A549 (cell line): ENCODE data around the gene PAIP2. TPM values are rescaled to one million over a fixed set of nuclear protein-coding genes. Genes with fewer than 3 reads are reported as not detected.

ENCODE experiments used
- ATAC-seq, 2 experiments: fragments of 200-7000 bp in 1 of 2; fragments of >200 bp in 1 of 2; cut with Nextera tagmentation in 1 of 2; cut with Tn5 transposase in 1 of 2; 3 replicates each; pipeline versions ENCODE4 v1.8.0 to v1.9.1; 2018 to 2020; ENCODE audit warnings: mild to moderate bottlenecking in 1 of 2, moderate library complexity in 1 of 2
- CTCF ChIA-PET: fragments of 300-600 bp; sonication (Branson Sonifier 250); formaldehyde crosslinking; extraction: SDS; loops from one replicate; lab custom pipeline; 2021; ENCODE audit warnings: antibody characterized with exemption, inconsistent platforms; lab: Yijun Ruan, JAX
- POLR2A ChIA-PET: fragments of 350-600 bp; formaldehyde crosslinking; extraction: SDS; loops from one replicate; lab custom pipeline; 2021; ENCODE audit warnings: antibody characterized with exemption, inconsistent platforms; lab: Yijun Ruan, JAX
- DNase-seq, 2 experiments: peaks; one replicate each; pipeline versions ENCODE4 v3.0.0 to v3.0.0-alpha.2; 2011 to 2016; ENCODE audit warnings: low read depth in 1 of 2, low spot score in 1 of 2
- FAIRE-seq: peaks from 2 replicates; lab custom pipeline; 2011; peaks lifted over from hg19 to GRCh38; lab: Jason Lieb, UNC
- H3K27ac ChIP-seq, 2 experiments: fragments of >200 bp; sonication (Bioruptor Twin); formaldehyde crosslinking; 3 replicates each; pipeline ENCODE4 v1.5.1; 2016 to 2017
- H3K4me1 ChIP-seq: fragments of >200 bp; sonication (Bioruptor Twin); formaldehyde crosslinking; 3 replicates; pipeline ENCODE4 v1.6.1; 2016
- H3K4me2 ChIP-seq: fragments of >200 bp; sonication (Bioruptor Twin); formaldehyde crosslinking; 3 replicates; pipeline ENCODE4 v1.6.1; 2016
- H3K4me3 ChIP-seq: fragments of >200 bp; sonication (Bioruptor Twin); formaldehyde crosslinking; 3 replicates; pipeline ENCODE4 v1.5.1; 2016
- H3K9me3 ChIP-seq: fragments of >200 bp; sonication (Bioruptor Twin); formaldehyde crosslinking; 3 replicates; pipeline ENCODE4 v1.6.1; 2016
- CBX8 ChIP-seq: fragments of 200-600 bp; sonication (generic); IDR thresholded peaks from 2 replicates; pipeline ENCODE4 v1.6.1; 2016
- CHD4 ChIP-seq: fragments of 200-600 bp; sonication (generic); IDR thresholded peaks from 2 replicates; pipeline ENCODE4 v1.6.1; 2016; ENCODE audit warnings: antibody characterized with exemption, mild to moderate bottlenecking, borderline replicate concordance
- ESRRA ChIP-seq: fragments of 150-350 bp; IDR thresholded peaks from 2 replicates; pipeline ENCODE4 v1.6.1; 2014; ENCODE audit warnings: mild to moderate bottlenecking, low read length, borderline replicate concordance
- FOXS1 ChIP-seq: fragments of 250-450 bp; sonication (Bioruptor Pico); IDR thresholded peaks from 2 replicates; pipeline ENCODE4 v1.5.0; 2020; ENCODE audit warnings: mild to moderate bottlenecking, moderate library complexity
- HOXB13 ChIP-seq: fragments of 250-450 bp; sonication (Bioruptor Pico); IDR thresholded peaks from 2 replicates; pipeline ENCODE4 v1.5.0; 2020; ENCODE audit warnings: low read depth, mild to moderate bottlenecking, moderate library complexity
- HOXB5 ChIP-seq: fragments of 250-450 bp; sonication (Bioruptor Pico); IDR thresholded peaks from 2 replicates; pipeline ENCODE4 v1.5.0; 2020; ENCODE audit warnings: mild to moderate bottlenecking, moderate library complexity
- JUN ChIP-seq, 2 experiments: fragments of >200 bp; sonication (Bioruptor Twin); formaldehyde crosslinking; IDR thresholded peaks; 2 replicates in 1 of 2; 3 replicates in 1 of 2; pipeline ENCODE4 v1.6.1; 2016 to 2017
- KDM1A ChIP-seq: fragments of 200-600 bp; sonication (generic); IDR thresholded peaks from 2 replicates; pipeline ENCODE4 v1.6.1; 2016; ENCODE audit warnings: low read depth, mild to moderate bottlenecking
- MAFK ChIP-seq: fragments of 450-650 bp; IDR thresholded peaks from 2 replicates; pipeline ENCODE4 v1.6.1; 2014; ENCODE audit not compliant: partially characterized antibody
- MYC ChIP-seq: IDR thresholded peaks from 2 replicates; pipeline ENCODE4 v1.6.1; 2012; ENCODE audit warnings: mild to moderate bottlenecking, inconsistent platforms, low read length, improper control_type of control experiment, borderline replicate concordance
- RCOR1 ChIP-seq: fragments of 150-350 bp; IDR thresholded peaks from 2 replicates; pipeline ENCODE4 v1.6.1; 2014; ENCODE audit warnings: antibody characterized with exemption, low read length, low read depth
- SREBF2 ChIP-seq: fragments of 450-650 bp; IDR thresholded peaks from 2 replicates; pipeline ENCODE4 v1.6.1; 2014; ENCODE audit warnings: mild to moderate bottlenecking, moderate library complexity
- TP53 ChIP-seq: fragments of 250-450 bp; sonication (Bioruptor Pico); IDR thresholded peaks from 2 replicates; pipeline ENCODE4 v1.5.0; 2021; ENCODE audit warnings: mild to moderate bottlenecking, moderate library complexity
- ZNF302 ChIP-seq: fragments of 250-450 bp; sonication (Bioruptor Pico); IDR thresholded peaks from 2 replicates; pipeline ENCODE4 v1.9.0; 2021; ENCODE audit warnings: inconsistent platforms, mild to moderate bottlenecking, moderate library complexity
- WGBS: methylation state at CpG from one replicate; pipeline ENCODE4 v1.1.6; 2017; ENCODE audit errors: missing lambda C conversion rate; 5-methylcytosine and 5-hydroxymethylcytosine counted together
- polyA plus RNA-seq, 4 experiments: library from polyadenylated mRNA; depleted of rRNA in 3 of 4; stranded (reverse); fragments of >200 nt; fragmentation: RNase III in 1 of 4; extraction: RNeasy Plus Mini Kit Qiagen cat#74134 plus additional on column Dnase treatment in 1 of 4; gene quantifications; 2 replicates in 3 of 4; 3 replicates in 1 of 4; pipeline ENCODE4 v1.2.3, GENCODE V29; 2011 to 2017
- TF ChIP-seq, protein P1 (sequence below): fragments of 450-650 bp; IDR thresholded peaks from 2 replicates; pipeline ENCODE4 v1.6.1; 2014; ENCODE audit warnings: antibody characterized with exemption
- TF ChIP-seq, protein P2 (sequence below): IDR thresholded peaks from 2 replicates; pipeline ENCODE4 v1.6.1; 2012; ENCODE audit warnings: low read depth, borderline replicate concordance
- TF ChIP-seq, protein P3 (sequence below): fragments of >200 bp; sonication (Bioruptor Twin); formaldehyde crosslinking; IDR thresholded peaks from 3 replicates; pipeline ENCODE4 v1.5.1; 2016
- TF ChIP-seq, protein P4 (sequence below): fragments of 250-450 bp; sonication (Bioruptor Pico); IDR thresholded peaks from 2 replicates; pipeline ENCODE4 v1.5.0; 2021; ENCODE audit warnings: mild to moderate bottlenecking, moderate library complexity, borderline replicate concordance
- TF ChIP-seq, protein P5 (sequence below): fragments of 250-450 bp; sonication (Bioruptor Pico); IDR thresholded peaks from 2 replicates; pipeline ENCODE4 v1.5.0; 2020; ENCODE audit warnings: low read depth, mild to moderate bottlenecking, moderate library complexity
- TF ChIP-seq, protein P6 (sequence below): fragments of >200 bp; sonication (Bioruptor Twin); formaldehyde crosslinking; IDR thresholded peaks from 2 replicates; pipeline ENCODE4 v1.6.1; 2016

PAIP2 gene
- polyA plus RNA-seq, 2 of the 4 experiments (the other 2 are of a cell fraction): 109 to 128 TPM

DNA sequence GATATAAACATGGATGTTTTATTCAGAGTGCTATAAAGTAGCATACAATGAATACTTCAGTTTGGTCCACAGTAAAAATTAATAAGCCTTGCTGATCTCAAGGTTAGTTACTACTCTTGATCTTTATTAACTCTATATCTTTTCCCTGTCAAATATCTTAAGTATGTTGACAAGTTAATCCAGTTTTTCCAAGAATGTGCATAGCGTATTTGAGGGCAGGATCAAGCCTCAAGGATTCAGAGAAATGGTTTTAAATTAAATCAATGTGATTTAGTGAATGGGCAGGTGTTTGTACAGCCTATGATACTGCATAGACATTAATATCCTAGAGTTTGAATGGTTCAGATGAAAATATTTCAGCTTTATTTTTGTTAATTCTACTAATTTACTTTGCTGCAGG, 27.4 kb upstream of the PAIP2 start (continued):
- no peak for TF ChIP-seq CBX8
- TF ChIP-seq MYC: no peak
- TF ChIP-seq JUN (IDR thresholded peaks at IDR 0.05): no peak
- no peak for TF ChIP-seq HOXB5 (CRISPR knock-in tag)
- TF ChIP-seq, protein P1, sequence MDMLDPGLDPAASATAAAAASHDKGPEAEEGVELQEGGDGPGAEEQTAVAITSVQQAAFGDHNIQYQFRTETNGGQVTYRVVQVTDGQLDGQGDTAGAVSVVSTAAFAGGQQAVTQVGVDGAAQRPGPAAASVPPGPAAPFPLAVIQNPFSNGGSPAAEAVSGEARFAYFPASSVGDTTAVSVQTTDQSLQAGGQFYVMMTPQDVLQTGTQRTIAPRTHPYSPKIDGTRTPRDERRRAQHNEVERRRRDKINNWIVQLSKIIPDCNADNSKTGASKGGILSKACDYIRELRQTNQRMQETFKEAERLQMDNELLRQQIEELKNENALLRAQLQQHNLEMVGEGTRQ: no peak
- TF ChIP-seq, protein P2, sequence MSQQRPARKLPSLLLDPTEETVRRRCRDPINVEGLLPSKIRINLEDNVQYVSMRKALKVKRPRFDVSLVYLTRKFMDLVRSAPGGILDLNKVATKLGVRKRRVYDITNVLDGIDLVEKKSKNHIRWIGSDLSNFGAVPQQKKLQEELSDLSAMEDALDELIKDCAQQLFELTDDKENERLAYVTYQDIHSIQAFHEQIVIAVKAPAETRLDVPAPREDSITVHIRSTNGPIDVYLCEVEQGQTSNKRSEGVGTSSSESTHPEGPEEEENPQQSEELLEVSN: no peak
- TF ChIP-seq KDM1A: no peak

DNA sequence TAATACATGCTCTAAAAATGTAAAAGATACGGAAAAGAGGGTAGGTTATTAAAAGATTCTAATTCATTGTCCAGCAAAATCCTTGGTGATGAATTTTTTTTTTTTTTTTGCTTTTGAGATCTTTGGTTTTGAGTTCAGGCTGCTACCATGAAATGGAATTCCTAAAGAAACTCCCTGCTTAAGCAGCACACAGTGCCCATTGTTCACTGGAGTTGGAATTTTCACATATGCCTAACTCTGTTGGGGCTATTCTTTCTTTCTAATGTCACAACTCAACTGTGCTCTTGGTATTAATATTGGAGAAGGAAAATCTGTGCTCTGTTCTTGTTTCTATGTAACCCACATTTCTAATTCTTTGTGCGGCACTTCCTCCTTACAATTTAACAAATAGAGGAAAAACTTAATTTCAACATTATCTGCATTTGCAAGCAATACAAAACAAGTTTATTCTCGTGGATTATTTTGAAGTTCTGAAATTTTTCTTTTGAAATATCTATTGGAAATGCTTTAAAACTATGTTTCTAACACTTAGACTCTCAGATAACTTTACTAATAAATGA, 26.5 kb upstream of the PAIP2 start:
- Histone ChIP-seq H3K9me3 (no peaks in the 10 kb centered on the region), H3K4me2 (no peak overlapping the region)
- TF ChIP-seq TP53 (CRISPR knock-in tag) (no peak), CHD4 (no peak), HOXB13 (CRISPR knock-in tag) (no peak), ESRRA (no peak), ZNF302 (CRISPR knock-in tag) (no peak), JUN (IDR thresholded peaks at IDR 0.05) (no peak), MAFK (no peak), FOXS1 (CRISPR knock-in tag) (no peak), RCOR1 (no peak), SREBF2 (no peak)
- TF ChIP-seq, protein P3, sequence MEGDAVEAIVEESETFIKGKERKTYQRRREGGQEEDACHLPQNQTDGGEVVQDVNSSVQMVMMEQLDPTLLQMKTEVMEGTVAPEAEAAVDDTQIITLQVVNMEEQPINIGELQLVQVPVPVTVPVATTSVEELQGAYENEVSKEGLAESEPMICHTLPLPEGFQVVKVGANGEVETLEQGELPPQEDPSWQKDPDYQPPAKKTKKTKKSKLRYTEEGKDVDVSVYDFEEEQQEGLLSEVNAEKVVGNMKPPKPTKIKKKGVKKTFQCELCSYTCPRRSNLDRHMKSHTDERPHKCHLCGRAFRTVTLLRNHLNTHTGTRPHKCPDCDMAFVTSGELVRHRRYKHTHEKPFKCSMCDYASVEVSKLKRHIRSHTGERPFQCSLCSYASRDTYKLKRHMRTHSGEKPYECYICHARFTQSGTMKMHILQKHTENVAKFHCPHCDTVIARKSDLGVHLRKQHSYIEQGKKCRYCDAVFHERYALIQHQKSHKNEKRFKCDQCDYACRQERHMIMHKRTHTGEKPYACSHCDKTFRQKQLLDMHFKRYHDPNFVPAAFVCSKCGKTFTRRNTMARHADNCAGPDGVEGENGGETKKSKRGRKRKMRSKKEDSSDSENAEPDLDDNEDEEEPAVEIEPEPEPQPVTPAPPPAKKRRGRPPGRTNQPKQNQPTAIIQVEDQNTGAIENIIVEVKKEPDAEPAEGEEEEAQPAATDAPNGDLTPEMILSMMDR: no peak
- TF ChIP-seq, protein P4, sequence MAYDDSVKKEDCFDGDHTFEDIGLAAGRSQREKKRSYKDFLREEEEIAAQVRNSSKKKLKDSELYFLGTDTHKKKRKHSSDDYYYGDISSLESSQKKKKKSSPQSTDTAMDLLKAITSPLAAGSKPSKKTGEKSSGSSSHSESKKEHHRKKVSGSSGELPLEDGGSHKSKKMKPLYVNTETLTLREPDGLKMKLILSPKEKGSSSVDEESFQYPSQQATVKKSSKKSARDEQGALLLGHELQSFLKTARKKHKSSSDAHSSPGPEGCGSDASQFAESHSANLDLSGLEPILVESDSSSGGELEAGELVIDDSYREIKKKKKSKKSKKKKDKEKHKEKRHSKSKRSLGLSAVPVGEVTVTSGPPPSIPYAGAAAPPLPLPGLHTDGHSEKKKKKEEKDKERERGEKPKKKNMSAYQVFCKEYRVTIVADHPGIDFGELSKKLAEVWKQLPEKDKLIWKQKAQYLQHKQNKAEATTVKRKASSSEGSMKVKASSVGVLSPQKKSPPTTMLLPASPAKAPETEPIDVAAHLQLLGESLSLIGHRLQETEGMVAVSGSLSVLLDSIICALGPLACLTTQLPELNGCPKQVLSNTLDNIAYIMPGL: no peak
- TF ChIP-seq, protein P5, sequence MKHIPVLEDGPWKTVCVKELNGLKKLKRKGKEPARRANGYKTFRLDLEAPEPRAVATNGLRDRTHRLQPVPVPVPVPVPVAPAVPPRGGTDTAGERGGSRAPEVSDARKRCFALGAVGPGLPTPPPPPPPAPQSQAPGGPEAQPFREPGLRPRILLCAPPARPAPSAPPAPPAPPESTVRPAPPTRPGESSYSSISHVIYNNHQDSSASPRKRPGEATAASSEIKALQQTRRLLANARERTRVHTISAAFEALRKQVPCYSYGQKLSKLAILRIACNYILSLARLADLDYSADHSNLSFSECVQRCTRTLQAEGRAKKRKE: no peak
- TF ChIP-seq, protein P6, sequence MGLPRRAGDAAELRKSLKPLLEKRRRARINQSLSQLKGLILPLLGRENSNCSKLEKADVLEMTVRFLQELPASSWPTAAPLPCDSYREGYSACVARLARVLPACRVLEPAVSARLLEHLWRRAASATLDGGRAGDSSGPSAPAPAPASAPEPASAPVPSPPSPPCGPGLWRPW: no peak
- TF ChIP-seq, all 56 proteins: peak for 0
- H3K27ac ChIP-seq: no peak overlapping the region
- DNase-seq: no peak
- ChIA-PET CTCF (no interaction called here), POLR2A (interaction anchor here (1.3 to 1.6 kb wide), 2 partner anchors 8 to 27 kb away, joined by 3 read pairs; partner anchors contain the start of gene PAIP2)
- H3K4me1 ChIP-seq: peaks cover 37% of the 10 kb centered on the region
- ATAC-seq: no peak
- no peak for FAIRE-seq
- WGBS: 86% methylated on average over 3 of the region's 3 CpGs
- H3K4me3 ChIP-seq: no peak overlapping the region
